Measurements from ENCODE around the gene KLHL3. TPM values are rescaled to one million over a fixed set of nuclear protein-coding genes. Genes with fewer than 3 reads are reported as not detected.

KLHL3 gene
- total RNA-seq, 4 donors from 2014 or later: 11.9 to 26.7 (median 17.9) TPM

- H3K36me3 ChIP-seq: no peaks in the 10 kb centered on the region
- TF ChIP-seq POLR2A (IDR thresholded peaks at IDR 0.05) (no peak), CTCF (IDR thresholded peaks at IDR 0.05) (no peak)
- H3K4me3 ChIP-seq (replicated peaks in 1 of 3): no peak overlapping the region
- H3K9me3 ChIP-seq: no peaks in the 10 kb centered on the region
- intact Hi-C loops (cut with DNase I): no loop called here
- H3K4me1 ChIP-seq: peaks cover 12 to 13% of the 10 kb centered on the region in 2 donors
- 80 to 90% methylated on average over 7 of the region's 7 CpGs for WGBS, 2 donors
- no peak overlapping the region for H3K27ac ChIP-seq
- no peaks in the 10 kb centered on the region for H3K27me3 ChIP-seq
- no peak for DNase-seq
Measured at GRCh38 chr5:137613554-137614265, 122.2 kb downstream of the KLHL3 start.

DNA sequence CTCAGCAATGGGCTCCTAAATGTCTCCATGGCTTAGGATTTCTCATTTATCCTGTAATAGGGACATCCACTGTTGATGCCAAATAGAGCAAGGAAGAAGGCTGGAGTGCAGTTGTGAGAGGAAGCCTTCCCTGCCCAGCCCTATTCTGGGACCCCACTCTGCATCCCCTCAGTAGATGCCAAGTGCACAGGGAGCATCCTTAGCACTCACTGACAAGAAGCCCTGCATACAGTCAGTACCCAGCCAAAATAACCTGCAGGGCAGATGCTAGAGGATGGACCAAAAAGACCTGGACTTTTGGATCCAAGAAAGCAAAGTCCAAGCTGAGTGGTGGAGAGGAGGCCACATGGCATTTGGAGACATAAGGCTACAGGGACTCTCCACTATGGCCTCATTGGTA, 123.3 kb downstream of the KLHL3 start:
- H3K4me1 ChIP-seq: peaks cover 7 to 18% of the 10 kb centered on the region in 2 donors
- H3K27ac ChIP-seq: no peak overlapping the region
- intact Hi-C loops (cut with DNase I): no loop called here
- DNase-seq: no peak
- H3K9me3 ChIP-seq: no peaks in the 10 kb centered on the region
- H3K27me3 ChIP-seq: no peaks in the 10 kb centered on the region
- no peaks in the 10 kb centered on the region for H3K36me3 ChIP-seq
- TF ChIP-seq POLR2A (IDR thresholded peaks at IDR 0.05) (no peak), CTCF (IDR thresholded peaks at IDR 0.05) (no peak)
- no peak overlapping the region for H3K4me3 ChIP-seq (replicated peaks in 1 of 3)

GRCh38 chr5:137611794-137612435, 124.0 kb downstream of the KLHL3 start:
- H3K4me1 ChIP-seq: peaks cover 9 to 15% of the 10 kb centered on the region in 2 donors
- intact Hi-C loops (cut with DNase I): no loop called here
- DNase-seq: no peak
- no peak overlapping the region for H3K4me3 ChIP-seq (replicated peaks in 1 of 3)
- 85 to 88% methylated on average over 9 of the region's 9 CpGs for WGBS, 2 donors
- TF ChIP-seq POLR2A (IDR thresholded peaks at IDR 0.05) (no peak), CTCF (IDR thresholded peaks at IDR 0.05) (no peak)
- H3K9me3 ChIP-seq: no peaks in the 10 kb centered on the region
- no peaks in the 10 kb centered on the region for H3K36me3 ChIP-seq
- H3K27me3 ChIP-seq: no peaks in the 10 kb centered on the region
- no peak overlapping the region for H3K27ac ChIP-seq

GRCh38 chr5:137611011-137611580, 124.8 kb downstream of the KLHL3 start:
- Histone ChIP-seq H3K9me3 (no peaks in the 10 kb centered on the region), H3K27me3 (no peaks in the 10 kb centered on the region), H3K4me1 (peaks cover 8 to 12% of the 10 kb centered on the region in 2 donors), H3K36me3 (no peaks in the 10 kb centered on the region), H3K4me3 (replicated peaks in 1 of 3) (no peak overlapping the region), H3K27ac (no peak overlapping the region)
- intact Hi-C loops (cut with DNase I): no loop called here
- TF ChIP-seq POLR2A (IDR thresholded peaks at IDR 0.05): no peak
- no peak for TF ChIP-seq CTCF (IDR thresholded peaks at IDR 0.05)
- no peak for DNase-seq
- WGBS, 2 donors: 74 to 88% methylated on average over 4 of the region's 4 CpGs

DNA sequence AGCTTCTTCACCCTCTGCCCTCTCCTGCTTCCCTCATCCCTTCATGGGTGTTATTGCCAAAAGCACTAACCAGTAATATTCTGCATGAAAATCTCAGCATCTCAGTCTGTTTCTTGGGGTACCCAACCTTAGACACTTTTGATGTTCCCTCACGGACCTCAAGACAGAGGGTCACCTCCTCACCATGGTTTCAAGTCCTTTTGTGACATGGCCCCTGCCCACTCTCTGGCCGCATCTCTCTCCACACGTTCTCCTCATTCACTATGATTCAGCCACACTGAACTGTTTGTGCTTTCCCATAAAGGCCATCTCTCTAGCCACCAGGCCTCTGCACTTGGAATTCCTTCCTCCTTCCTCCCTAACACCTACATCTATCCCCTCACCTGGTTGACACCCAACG, 125.3 kb downstream of the KLHL3 start:
- Histone ChIP-seq H3K27me3 (no peaks in the 10 kb centered on the region), H3K4me1 (peaks cover 8 to 12% of the 10 kb centered on the region in 2 donors), H3K9me3 (no peaks in the 10 kb centered on the region), H3K36me3 (no peaks in the 10 kb centered on the region), H3K27ac (no peak overlapping the region), H3K4me3 (replicated peaks in 1 of 3) (no peak overlapping the region)
- 88 to 92% methylated on average over 4 of the region's 4 CpGs for WGBS, 2 donors
- intact Hi-C loops (cut with DNase I): no loop called here
- DNase-seq: no peak
- TF ChIP-seq CTCF (IDR thresholded peaks at IDR 0.05) (no peak), POLR2A (IDR thresholded peaks at IDR 0.05) (no peak)
